ENCODE measurements around the gene CST7.
"Not testable (repeated sequence)": the region's sequence is repeated elsewhere in the genome, so short reads cannot be mapped to it uniquely, and the experiment has no call there.

The CST7 gene

DNA sequence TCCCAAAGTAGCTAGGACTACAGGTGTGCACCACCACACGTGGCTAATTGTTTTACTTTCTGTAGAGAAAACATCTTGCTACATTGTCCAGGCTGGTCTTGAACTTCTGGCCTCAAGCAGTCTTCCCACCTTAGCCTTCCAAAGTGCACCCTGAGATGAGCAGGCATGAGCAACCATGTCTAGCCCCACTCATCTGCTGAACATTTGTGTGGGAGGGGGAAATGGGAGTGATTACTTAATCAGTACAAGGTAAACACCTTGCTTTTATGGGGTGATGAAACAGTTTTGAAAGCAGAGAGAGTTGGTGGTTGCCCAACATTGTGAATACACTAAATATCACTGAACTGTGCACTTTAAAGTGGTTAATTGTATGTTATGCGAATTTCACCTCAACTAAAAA, 38.2 kb downstream of the CST7 start:
- peak; percentile 54 for DNase-seq (ENCODE audit: low read depth)

- no peak for DNase-seq (ENCODE audit: low read depth)
Observed at GRCh38 chr20:24987873-24988835, 39.1 kb downstream of the CST7 start.

DNA sequence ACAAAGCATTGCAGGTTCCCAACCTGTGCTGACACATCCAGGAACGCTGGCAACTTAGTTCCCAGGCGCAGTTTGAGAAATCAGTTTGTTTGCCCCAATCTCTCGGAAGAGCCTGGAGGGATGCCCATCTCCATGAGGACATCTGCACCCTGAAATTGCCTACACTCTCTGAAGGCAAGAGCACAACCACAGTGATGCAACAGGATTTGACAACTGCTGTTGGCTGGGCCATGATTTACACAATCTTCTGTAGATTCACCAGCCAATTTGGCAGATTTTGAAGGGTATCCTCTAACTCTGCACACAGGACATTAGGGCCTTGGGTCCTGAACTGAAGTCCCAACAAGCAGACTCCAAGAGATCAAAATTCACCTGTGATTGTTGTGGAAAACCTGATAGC, 40.1 kb downstream of the CST7 start:
- peak; percentile 8 for DNase-seq (ENCODE audit: low read depth)

- no peak for DNase-seq (ENCODE audit: low read depth)
Observed at GRCh38 chr20:24990810-24991252, 41.8 kb downstream of the CST7 start.

DNA sequence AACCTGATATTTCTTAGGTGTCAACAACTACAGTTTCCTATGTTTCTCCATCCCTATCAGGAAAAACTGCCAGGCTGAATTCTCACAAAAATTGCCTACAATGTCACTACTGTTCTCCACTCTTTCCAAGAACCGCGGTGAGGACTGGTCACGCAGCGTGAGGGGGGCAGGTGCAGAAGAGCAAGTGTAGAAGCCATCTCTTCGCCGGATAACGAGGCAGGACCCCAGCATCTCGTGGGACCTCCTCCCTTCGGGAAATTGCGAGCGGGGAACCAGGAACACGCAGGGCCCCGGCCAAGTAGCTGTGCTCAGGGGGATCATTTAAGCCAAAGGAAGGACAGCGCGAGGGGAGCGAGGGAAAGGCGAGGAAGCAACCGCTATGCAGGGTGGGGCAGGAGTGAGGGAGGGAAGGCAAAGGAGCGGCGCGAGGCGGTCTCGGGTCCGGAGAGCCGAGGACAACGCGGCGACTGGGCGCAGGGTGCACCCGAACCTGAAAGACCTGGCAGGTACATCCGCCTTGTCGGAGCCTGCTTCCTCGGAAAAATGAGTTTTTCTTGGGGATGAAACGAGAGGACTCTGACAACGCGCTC, 42.9 kb downstream of the CST7 start:
- no peak for DNase-seq (ENCODE audit: low read depth)

DNA sequence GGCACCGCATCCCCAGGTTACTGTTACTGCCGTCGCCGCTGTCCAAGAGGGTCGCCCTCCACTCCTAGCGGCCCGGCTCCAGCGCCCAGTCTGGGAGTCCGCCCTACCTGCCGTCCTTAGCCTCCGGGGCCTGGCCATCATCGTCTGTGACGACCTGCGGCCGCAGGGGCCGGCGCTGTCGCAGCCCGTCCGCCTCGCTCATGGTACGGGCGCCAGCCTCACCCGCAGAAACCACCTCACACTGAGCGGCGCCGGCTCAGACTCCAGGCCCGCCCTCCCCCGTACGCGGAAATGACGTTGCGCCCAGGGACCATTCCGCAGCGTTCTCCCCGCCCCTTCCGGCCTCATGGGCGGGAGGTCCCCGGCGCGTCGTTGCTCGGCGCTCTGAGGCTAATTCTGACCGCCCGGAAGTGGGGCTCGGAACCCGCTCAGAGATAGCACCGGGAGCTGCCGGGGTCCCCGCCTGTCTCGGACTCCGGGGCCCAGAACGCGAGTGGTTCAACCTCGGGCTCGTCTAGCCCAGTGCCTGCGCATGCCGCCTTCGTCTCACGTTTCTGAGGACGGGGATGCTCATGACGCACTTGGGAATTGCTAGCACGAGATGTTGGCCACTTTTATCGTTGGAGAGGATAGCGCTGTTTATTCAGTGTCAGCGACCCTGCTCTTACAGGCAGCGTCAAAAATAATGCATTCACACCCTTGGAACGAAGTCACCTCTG, 43.6 kb downstream of the CST7 start, which contains the start of gene APMAP:
Gene APMAP (minus strand): TSS at position 265 of the 719 bp plus-strand sequence. CDS start 63 bp downstream, at position 202.
- peak; percentile 91 for DNase-seq (ENCODE audit: low read depth)

DNA sequence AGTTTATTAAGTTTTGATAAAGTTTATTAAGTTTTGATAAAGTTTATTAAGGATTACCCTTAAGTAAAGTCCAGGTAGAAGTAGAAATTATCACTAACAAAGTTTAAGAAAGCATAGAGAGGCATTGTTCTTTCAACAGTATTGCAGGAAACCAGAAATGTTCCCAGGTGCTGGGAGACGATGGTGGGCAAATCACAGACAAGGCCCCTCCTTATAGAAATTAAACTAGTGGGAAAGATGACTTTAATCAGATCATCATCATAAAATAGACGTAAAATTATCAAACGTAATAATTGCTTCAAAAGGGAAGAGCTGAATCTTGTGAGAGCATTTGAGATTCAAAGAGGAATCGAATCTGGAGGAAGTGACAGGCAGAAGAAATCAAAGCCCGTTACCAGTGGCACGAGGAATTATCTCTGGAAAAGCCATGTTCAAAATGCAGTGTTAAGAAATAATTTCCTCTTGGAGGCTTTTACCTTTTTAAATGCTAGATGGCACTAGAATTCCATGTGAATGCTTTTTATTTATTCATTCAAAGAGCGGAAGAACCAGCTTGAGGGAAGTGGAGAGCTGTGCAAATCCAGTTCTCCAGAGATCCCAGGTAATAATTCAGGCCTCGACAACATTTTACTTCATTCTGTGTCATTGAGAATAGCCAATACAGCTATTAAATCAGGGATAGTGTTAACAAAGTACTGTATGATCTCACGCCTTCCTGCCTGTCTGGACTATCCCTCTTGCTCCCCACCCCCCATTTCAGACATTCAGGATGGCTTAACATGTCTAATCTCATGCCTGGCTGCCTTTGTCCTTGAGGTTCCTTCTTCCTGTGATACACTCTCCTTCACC, 44.5 kb downstream of the CST7 start:
- DNase-seq (ENCODE audit: low read depth): peak; percentile 39

DNA sequence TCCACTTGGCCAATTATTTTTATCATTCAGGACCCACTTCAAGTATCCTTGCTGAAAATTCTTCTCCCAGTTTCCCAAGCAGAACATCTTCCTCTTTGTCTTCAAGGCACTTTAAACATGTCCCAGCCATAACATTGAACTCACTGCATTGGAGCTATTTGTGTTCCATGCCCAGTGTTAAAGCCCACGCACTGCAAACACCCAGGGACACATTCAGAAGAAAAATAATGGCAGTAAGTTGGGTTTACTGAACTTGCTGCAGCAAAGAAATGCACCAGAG, 45.1 kb downstream of the CST7 start:
- no peak for DNase-seq (ENCODE audit: low read depth)

DNA sequence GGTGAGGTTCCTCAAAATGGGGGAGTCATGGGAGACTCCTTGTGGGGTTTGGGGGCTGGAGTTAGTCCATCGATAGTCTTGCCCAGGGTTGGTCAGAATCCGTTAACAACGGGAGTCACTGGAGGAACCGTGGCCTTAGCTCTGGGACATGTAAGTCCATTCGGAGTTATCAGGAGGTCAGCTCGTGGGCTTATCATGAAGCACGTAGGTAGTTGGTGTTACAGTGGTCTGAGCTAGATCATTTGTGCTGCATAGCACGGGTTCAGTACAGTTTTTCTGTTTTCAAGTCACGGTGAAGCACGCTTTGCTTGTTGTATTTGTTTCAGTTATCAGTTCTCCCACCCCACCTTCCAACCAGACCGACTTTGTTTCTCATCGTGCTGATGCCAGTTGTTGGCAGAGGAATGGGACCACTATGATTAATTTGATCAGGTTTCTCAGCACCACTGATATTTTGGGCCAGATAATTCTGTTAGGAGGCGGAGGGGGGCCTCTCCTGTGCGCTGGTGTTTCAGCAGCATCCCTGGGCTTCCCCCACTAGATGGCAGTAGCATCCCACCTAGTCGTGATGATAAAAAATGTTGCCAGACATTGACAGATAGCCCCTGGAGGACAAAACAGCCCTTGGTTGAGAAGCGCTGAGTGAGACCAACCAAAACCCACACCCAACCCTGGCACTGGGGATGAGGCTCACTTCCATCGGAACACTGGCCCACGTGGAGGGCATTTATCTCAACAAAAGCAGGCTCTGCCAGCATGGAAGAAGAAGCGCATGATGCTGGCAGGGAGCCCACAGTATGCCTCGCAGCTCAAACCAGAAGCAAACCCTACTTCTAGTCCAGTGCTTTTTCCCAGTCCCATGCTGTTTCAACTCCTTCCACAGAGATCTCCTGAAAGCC, 45.6 kb downstream of the CST7 start:
- DNase-seq (ENCODE audit: low read depth): peak; percentile 63

GRCh38 chr20:24995741-24996448, 46.8 kb downstream of the CST7 start:
- no peak for DNase-seq (ENCODE audit: low read depth)

DNA sequence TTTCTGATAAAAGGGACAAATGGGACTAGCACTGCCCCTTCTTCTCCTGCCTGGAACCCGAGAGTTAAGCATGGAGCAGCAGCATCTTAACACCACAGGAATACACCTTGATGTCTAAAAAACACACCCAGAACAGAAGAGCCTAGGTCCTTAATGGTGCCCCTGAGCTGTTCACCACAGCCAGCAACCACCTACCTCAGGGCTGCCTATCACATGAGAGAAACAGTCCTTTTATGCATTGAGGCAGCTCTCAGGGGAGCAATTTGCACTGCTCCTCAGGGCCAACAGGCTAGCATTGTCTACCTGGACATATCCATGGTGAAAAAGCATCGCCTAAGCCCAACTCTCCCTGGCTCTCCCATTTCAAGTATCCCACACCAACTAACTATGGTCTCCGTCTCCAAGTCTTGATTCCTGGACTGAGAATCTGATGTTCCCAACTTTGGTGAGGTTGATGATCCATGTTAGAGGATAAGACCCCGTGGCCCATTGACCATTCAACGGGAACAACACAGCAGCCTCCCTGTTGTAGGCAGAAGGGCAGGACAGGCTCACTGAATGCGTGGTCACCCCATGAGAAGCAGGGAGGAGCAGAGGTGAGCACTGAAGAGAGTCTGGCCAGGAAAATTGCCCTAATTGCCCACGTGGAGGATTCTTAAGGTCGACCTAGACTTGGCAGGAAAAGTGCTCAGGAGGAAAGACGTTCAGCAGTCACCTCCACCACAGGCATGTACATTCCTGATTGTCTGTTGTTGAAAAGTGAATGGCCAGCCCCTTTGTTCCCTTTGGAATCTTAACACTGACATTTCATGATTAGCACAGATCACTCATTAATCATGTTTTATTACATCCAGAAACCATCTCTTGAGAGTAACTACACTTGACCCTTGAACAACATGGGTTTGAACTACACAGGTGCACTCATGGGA, 47.6 kb downstream of the CST7 start:
- DNase-seq (ENCODE audit: low read depth): no peak

- DNase-seq (ENCODE audit: low read depth): no peak
Observed at GRCh38 chr20:24998121-24998520, 49.1 kb downstream of the CST7 start.

DNA sequence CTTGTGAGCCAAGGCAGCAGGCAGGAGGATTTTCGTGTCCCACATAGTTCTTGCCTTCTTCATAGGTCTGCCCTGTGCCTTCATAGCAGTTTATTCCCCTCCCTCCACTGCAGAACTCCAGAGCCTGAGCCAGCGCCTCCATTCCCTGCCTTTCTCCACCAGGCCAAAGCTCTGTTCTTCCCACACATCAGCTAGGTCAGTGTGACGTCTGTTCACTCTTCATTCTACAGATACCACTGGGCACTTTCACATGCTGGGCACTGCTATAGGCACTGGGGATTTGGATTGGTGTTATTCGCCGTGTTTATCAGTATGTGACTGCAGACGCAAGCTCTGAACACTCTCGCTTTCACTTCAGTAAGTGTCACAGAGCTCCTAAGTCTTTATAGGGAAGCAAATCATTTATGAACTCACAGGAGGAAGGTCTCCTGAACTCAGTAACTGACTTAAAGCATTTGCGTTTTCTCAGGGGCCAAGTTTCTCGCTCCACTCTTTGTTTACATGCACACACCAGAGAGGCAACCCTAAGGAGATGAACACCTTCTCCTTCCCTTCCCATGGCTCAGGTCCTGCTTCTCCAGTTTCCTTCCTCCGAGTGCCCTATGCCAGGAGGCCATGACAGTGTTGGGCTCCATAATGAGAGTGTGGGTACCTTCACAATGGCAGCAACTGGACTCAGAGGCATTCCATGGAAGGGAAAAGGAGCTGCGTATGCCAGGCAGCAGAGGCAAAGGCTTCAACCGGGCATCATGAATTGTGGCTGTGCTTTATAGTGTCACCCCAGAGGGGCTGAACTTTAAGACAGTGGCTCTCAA, 49.8 kb downstream of the CST7 start:
- no peak for DNase-seq (ENCODE audit: low read depth)

GRCh38 chr20:24999568-24999967, 50.5 kb downstream of the CST7 start:
- DNase-seq (ENCODE audit: low read depth): no peak

DNA sequence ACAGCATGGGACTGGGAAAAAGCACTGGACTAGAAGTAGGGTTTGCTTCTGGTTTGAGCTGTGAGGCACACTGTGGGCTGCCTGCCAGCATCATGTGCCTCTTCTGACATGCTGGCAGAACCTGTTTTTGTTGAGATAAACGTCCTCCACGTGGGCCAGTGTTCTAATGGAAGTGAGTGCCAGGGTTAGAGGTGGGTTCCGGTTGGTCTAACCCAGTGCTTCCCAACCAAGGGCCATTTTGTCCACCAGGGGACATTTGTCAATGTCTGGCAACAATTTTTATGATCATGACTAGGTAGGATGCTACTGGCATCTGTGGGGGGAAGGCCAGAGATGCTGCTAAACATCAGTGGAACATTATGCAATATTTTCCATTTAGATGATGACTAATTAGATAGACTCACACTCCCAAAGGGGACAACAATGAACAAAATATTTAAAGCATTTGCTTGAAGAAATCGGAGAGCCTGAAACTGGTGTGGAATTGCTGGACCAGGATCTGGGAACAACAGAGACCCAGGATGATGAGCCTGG, 51.3 kb downstream of the CST7 start:
- peak; percentile 78 for DNase-seq (ENCODE audit: low read depth)

DNA sequence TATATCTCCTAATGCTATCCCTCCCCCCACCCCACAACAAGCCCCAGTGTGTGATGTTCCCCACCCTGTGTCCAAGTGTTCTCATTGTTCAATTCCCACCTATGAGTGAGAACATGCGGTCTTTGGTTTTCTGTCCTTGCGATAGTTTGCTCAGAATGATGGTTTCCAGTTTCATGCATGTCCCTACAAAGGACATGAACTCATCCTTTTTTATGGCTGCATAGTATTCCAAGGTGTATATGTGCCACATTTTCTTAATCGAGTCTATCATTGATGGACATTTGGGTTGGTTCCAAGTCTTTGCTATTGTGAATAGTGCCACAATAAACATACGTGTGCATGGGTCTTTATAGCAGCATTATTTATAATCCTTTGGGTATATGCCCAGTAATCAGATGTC, 52.3 kb downstream of the CST7 start:
- DNase-seq (ENCODE audit: low read depth): not testable (repeated sequence)

- DNase-seq (ENCODE audit: low read depth): no peak
Observed at GRCh38 chr20:25003002-25003401, 53.9 kb downstream of the CST7 start.

- no peak for DNase-seq (ENCODE audit: low read depth)
Observed at GRCh38 chr20:25005220-25005619, 56.2 kb downstream of the CST7 start.

All from iris pigment epithelial cell (primary cell).